ENCODE measurements around the gene ATP6V1B1. TPM values are rescaled to one million over a fixed set of nuclear protein-coding genes. Genes with fewer than 3 reads are reported as not detected.
A peak's percentile ranks its signal among the peaks of the same experiment; 100 is the strongest.

Gene ATP6V1B1
- total and polyA plus RNA-seq, 9 of the 15 experiments (the other 6 are each of a cell fraction or from before 2014, with no cell fraction given): not detected

- 0 out of 2 replicates have a peak, but pooled peaks have one; percentile 26 for TF ChIP-seq ZBTB40 (IDR thresholded peaks at IDR 0.05)
- no peak for TF ChIP-seq ZBTB40 (CRISPR knock-in tag; IDR thresholded peaks at IDR 0.05)
- no peak for TF ChIP-seq ZNF3 (CRISPR knock-in tag; IDR thresholded peaks at IDR 0.05)
- TF ChIP-seq, protein P1, sequence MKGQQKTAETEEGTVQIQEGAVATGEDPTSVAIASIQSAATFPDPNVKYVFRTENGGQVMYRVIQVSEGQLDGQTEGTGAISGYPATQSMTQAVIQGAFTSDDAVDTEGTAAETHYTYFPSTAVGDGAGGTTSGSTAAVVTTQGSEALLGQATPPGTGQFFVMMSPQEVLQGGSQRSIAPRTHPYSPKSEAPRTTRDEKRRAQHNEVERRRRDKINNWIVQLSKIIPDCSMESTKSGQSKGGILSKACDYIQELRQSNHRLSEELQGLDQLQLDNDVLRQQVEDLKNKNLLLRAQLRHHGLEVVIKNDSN (CRISPR knock-in tag; IDR thresholded peaks at IDR 0.05): no peak
- peak; percentile 70 for TF ChIP-seq CBFA2T3 (IDR thresholded peaks at IDR 0.05)
- TF ChIP-seq TSC22D4 (tag; IDR thresholded peaks at IDR 0.05): no peak
- TF ChIP-seq ZBTB8A (IDR thresholded peaks at IDR 0.05; ENCODE audit: partially characterized antibody): no peak
- no peak for TF ChIP-seq SMARCA5 (IDR thresholded peaks at IDR 0.05)
- TF ChIP-seq ESRRA (IDR thresholded peaks at IDR 0.05; ENCODE audit: borderline replicate concordance, low read depth): 0 out of 2 replicates have a peak, but pooled peaks have one; percentile 22
- TF ChIP-seq ZNF584 (CRISPR knock-in tag; IDR thresholded peaks at IDR 0.05; ENCODE audit: low read depth): 0 out of 2 replicates have a peak, but pooled peaks have one; percentile 57
- TF ChIP-seq CBX5 (IDR thresholded peaks at IDR 0.05; ENCODE audit: borderline replicate concordance, low read depth): no peak
- TF ChIP-seq HMG20B (CRISPR knock-in tag; IDR thresholded peaks at IDR 0.05): no peak
- TF ChIP-seq E2F3 (CRISPR knock-in tag; IDR thresholded peaks at IDR 0.05): no peak
- TF ChIP-seq, protein P2, sequence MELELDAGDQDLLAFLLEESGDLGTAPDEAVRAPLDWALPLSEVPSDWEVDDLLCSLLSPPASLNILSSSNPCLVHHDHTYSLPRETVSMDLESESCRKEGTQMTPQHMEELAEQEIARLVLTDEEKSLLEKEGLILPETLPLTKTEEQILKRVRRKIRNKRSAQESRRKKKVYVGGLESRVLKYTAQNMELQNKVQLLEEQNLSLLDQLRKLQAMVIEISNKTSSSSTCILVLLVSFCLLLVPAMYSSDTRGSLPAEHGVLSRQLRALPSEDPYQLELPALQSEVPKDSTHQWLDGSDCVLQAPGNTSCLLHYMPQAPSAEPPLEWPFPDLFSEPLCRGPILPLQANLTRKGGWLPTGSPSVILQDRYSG (tag; conservative IDR thresholded peaks at IDR 0.05; ENCODE audit: low read depth): no peak
- peak; percentile 67 for TF ChIP-seq ARID1B (IDR thresholded peaks at IDR 0.05)
- no peak for TF ChIP-seq U2AF2 (optimal IDR thresholded peaks at IDR 0.05; ENCODE audit: low read depth, low read length)
- TF ChIP-seq SAFB2 (IDR thresholded peaks at IDR 0.05; ENCODE audit: borderline replicate concordance, low read depth, low read length, severe bottlenecking): no peak
- TF ChIP-seq ZNF232 (CRISPR knock-in tag; IDR thresholded peaks at IDR 0.05): no peak
Measured at GRCh38 chr2:71005271-71006202, 69.8 kb downstream of the ATP6V1B1 start (continued).
